HUDEP-2 (cell line): ENCODE measurements around the gene TRPV2.

Experiments
- DNase-seq, 76 experiments: peaks; one replicate each; lab custom pipeline; 2025; ENCODE audit not compliant: unreplicated experiment in 76 of 76; lab: John Stamatoyannopoulos, UW

Gene TRPV2

DNA sequence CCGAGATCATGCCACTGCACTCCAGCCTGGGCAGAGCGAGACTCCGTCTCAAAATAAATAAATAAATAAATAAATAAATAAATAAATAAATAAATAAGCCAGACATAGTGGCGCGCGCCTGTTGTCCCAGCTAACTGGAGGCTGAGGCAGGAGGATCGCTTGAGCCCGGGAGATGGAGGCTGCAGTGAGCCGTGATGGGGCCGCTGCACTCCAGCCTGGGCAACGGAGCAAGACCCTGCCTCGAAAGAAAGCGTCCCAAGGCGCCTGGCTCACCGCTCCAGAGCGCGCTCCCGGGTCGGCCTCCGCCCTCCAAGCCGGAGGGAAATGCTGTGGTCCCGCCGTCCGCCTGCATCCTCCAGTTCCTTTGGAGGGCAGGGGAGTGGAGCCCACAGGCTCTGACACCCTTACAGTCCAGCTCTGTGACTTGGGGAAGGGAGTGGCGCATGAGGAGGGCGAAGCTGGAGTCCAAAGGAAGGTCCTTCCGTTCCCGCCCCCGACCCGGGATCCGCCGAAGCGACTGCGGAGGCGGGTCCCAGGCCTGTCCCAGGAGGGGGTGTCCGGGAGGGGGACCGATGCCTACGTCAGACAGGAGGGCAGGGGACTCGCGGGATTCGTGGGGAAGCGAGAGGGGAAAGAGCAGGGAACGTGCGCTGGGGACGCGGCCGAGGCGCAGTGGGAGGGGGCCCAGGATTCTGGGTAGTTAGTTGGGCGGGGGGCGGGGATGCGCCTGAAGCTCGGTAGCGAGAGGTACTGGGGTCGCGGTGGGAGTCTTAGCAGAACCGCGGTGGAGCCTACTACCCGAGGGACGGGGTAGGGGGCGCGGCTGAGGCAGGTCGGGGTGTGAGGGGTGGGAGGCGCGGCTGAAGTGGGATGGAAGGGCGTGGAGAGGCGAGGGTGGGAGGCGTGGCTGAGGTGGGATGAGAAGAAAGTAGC, 8.4 kb upstream of the TRPV2 start:
- peak in 1 of 76 experiments; percentile 14 for DNase-seq

DNA sequence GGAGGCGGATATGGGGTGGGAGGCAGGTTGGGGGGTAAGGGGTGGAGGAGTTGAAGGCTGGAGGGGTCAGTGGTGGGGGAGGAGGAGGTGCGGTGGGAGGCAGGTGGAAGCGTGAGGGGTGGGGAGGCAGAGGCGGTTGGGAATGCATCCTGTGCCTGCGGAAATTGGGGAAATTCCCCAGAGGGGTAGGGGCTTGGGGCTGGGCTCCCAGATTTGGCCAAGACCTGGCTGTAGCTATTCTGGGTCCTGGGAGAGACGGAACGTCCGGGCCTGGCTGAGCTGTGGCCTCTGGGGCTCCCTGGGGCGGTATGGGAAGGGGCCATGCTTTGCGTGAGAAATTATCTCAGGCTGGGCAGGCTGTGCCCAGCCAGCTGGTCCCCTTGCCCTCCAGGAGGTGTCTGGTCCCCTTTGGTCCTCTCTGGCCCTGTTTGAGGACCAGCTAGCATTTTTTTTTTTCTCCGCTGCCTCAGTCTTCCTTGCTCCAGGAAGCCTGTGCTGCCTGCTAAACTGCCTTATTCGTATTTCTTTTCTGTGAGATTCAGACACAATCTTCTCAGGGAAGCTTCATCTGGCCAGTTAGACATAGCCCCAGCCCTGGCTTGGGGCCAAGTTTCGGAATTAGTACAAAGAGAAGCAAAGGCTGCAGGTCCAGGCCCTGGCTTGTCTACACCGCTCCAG, 7.3 kb upstream of the TRPV2 start:
- peak in 20 of 76 experiments; percentile 4 to 44 (median 16) for DNase-seq

DNA sequence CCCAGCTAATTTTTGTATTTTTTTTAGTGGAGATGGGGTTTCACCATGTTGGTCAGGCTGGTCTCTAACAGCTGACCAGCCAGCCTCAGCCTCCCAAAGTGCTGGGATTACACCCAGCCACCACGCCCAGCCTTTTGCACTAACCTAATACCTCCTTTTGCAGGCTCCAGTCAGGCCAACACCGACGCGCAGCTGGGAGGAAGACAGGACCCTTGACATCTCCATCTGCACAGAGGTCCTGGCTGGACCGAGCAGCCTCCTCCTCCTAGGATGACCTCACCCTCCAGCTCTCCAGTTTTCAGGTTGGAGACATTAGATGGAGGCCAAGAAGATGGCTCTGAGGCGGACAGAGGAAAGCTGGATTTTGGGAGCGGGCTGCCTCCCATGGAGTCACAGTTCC, 2.0 kb downstream of the TRPV2 start:
- DNase-seq, result no peak

DNA sequence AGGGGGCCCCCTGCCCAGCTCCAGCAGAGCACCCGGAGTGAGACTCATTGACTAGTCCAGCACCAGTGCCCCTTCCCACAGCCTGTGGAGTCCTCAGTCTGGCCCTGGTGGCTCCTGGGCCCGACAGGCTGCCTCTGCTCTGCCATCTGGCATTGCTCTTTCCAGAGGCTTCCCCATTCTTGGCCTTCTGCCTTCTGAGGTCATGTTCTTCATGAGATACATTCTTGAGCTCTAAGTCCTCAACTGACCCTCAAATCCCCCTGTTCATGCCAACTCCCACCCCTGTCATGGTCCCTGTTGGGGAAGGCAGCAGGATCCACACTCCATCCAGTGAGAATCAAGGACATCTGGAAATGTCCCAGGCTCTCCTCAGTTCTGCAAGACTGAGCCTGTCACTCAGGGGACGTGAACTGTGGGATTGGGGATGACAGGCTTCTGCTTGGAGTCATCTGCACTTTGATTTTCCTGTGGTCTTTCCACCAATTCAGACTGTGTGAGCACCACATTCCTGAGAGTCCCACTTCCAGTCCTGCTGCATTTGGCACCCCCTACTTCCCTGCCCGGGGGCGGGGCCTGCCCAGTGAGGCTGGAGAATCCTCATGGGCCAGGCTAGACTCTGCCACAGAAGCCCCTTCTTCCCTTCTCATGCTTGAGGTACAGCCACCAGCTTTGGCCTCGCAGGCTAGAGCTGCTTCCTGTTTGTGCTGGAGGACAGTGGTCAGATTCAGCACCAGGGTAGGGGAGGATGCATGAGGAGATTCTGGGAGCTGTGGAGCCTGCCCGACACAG, 2.7 kb downstream of the TRPV2 start:
- no peak for DNase-seq

DNA sequence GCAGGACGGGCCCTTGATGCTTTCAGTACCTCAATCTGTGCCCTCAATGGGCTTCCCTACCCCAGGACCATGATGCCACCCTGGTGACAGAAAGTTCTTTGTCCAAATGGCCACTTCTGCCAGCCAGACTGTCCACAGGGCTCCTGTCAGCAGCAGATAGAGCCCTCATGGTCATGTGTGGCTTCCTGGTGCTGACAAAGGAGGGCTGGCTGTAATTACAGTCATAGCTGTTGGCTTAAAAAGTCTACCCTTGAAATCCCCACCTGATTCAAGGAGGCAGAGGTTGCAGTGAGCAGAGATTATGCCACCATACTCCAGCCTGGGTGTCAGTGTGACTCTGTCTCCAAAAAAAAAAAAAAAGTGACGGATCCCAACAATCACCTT, 3.3 kb downstream of the TRPV2 start:
- DNase-seq, result peak in 2 of 76 experiments; percentile 16 to 18

DNA sequence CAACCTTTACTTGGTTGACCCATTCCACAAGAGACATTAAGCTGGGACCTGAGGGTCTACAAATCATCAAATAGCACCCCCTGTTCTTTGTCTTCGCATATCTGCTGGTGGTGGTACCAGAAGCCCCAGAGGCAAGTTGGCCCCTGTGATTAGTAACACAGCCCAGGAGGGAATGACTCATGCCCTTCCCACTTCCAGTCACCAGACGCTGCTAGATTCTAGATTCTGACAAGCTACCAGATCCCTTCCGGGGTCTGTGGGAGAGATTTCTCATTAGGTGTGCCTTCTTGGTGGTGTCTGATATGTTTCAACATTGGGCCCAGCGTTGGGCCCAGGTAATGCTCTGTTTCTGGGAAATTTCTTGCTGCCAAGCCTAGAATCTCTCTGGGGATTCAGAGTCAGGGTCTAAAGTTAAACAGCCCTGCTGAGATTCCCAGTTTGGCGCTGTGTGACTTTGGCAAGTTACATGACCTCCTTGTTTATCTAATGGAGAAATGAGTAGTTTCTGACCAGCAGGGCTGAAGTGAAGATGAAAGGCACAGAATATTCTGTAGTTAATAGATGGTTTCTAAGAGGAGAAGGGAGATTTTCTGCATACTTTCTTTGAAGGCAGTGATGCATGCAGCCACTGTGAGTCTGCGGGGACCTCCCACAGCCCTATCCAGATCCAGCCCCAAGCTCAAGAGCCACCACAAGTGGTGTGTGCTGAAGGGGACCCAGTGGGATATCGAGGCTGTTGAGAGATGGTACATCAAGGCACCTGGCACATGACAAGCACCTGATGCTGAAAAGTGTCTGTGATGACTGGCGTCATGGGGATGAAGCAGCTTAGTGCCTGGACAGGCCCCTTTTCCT, 3.9 kb downstream of the TRPV2 start:
- peak in 56 of 76 experiments; percentile 18 to 82 (median 46) for DNase-seq

DNA sequence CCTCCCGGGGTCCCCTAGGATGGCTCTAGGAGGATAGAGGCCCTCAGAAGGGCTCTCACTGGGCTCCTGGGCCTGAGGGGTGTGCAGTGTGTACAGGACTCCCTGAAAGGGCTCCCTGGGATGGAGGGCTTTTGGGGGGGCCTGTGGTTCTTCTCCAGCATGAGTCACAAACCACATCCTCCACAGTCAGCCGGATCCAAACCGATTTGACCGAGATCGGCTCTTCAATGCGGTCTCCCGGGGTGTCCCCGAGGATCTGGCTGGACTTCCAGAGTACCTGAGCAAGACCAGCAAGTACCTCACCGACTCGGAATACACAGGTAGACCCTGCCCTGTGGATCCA, 4.5 kb downstream of the TRPV2 start:
- peak in 11 of 76 experiments; percentile 7 to 40 (median 27) for DNase-seq

DNA sequence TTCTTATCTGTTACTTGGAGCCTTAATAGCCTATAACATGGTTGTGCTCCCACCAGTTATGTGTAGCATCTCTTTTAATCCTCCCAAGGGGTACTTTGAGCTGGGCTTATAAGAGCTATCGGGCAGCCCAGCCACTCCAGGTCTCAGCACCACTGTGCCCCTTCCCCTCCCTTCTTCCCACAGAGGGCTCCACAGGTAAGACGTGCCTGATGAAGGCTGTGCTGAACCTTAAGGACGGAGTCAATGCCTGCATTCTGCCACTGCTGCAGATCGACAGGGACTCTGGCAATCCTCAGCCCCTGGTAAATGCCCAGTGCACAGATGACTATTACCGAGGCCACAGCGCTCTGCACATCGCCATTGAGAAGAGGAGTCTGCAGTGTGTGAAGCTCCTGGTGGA, 7.0 kb downstream of the TRPV2 start:
- no peak for DNase-seq

DNA sequence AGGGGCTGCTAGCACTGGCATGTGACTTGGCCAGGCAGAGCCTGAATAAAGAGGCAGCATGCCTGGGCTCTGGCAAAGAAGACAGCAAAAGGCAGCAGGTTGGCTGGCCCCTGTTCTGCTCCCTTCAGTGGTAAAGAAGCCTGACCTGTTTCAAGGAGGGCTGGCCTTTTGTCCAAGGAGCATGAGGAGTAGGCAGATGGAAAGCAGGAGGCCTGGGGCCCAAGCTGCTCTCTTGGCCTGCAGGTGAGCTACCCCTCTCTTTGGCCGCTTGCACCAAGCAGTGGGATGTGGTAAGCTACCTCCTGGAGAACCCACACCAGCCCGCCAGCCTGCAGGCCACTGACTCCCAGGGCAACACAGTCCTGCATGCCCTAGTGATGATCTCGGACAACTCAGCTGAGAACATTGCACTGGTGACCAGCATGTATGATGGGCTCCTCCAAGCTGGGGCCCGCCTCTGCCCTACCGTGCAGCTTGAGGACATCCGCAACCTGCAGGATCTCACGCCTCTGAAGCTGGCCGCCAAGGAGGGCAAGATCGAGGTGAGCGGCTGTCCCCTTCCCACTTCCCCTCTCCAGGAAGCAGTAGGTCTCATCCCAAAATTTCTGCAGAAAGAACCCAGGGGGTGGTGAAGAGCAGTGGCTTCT, 8.0 kb downstream of the TRPV2 start:
- DNase-seq, result no peak

DNA sequence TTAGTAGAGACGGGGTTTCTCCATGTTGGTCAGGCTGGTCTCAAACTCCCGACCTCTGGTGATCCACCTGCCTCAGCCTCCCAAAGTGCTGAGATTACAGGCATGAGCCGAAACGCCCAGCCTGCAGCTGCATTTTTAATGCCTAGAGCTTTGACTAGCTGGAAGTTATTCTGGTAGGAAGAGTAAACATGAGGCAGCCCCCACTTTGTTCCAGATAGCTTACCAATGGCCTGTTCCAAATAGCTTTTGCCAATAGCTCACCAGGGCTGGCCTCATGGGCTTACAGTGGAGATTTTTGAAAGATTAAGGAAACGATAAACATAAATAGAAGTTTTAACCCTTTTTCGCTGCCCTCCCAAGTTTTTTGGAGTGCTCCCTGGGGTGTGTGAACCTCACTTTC, 9.8 kb downstream of the TRPV2 start:
- no peak for DNase-seq

DNA sequence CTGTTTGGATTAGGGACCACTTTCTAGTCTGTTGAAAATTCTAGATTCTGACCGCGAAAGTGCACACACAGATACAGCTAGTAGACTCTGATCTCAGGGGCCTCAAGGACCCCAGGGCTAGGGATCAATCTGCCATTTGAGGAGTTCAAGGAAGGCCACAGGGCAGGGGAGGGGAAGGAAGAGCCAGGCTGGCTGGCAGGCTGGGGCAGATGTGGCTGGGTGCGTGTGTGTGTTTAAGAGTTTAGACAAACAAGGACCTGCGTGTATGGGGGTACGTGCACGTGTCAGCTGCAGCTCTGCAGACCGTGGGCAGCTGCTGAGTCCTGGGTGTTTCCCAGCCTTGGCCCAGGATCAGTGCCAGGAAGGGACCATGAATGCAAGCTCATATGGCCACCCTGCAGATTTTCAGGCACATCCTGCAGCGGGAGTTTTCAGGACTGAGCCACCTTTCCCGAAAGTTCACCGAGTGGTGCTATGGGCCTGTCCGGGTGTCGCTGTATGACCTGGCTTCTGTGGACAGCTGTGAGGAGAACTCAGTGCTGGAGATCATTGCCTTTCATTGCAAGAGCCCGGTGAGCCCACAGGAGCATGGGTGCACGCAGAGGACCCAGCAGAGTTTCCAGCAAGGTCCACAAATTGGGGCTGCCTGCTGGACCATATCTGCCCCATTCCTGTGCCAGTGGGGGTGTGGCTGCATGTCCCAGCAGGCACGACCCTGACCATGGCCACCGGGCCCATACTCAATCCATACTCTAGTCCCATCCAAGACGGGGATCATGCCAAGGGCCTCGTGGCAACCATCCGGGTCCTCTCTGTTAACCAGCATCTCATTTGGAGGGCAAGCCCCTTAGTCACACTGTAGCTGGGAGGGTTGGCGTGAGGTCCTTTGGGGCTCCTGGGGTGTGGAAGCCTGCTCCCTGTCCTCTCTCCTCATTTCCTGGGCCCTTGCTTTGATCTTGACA, 10.6 kb downstream of the TRPV2 start:
- DNase-seq, result no peak

DNA sequence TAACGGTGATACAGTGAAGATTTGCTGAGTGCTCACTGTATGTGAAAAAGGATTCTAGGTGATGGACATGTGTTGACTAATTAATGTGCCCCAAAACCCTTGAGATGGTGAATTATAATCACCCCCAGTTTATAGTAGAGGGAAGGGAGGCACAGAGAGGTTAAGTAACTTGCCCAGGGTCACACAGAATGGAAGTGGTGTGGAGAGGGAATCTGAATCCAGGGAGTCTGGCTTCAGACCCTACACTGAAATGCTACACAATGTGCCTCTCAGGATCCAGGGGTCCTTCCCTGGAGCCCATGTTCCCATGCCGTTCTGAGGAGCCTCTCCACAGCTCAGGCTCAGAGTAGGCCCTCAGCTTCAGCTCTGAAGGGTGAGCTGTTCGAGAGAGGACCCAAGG, 11.6 kb downstream of the TRPV2 start:
- DNase-seq, result no peak

DNA sequence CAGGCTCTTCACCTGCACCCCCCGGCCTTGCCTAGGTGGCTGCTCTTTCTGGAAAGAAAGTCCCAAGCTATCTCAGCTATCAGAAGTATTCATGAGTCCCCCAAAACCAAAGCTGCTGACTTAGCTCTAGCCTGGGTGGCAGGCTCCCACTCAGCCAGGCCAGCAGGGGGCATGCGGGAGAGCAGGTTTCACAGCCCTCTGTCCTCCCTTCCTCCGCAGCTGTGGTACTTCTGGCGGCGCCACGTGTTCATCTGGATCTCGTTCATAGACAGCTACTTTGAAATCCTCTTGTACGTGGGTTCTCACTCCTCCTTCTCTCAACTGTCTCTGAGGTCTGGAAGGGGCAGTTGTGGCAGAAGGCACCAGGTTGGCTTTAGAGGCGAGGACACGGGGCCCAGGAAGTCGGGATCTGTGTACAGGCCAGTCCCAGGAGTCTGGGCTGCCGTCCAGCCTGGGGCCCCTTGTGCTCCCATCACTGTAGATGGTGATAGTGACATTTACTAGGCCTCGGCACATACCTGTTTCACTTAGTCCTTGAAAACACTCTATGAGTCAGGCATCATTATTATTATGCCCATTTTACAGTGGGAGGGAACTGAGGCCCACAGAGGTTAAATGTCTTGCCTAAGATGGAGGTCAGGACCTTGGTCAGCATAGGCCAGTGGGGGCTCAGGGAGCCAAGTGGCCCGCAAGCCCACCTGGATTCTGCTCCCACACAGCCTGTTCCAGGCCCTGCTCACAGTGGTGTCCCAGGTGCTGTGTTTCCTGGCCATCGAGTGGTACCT, 12.9 kb downstream of the TRPV2 start:
- DNase-seq, result peak in 62 of 76 experiments; percentile 18 to 78 (median 60)

DNA sequence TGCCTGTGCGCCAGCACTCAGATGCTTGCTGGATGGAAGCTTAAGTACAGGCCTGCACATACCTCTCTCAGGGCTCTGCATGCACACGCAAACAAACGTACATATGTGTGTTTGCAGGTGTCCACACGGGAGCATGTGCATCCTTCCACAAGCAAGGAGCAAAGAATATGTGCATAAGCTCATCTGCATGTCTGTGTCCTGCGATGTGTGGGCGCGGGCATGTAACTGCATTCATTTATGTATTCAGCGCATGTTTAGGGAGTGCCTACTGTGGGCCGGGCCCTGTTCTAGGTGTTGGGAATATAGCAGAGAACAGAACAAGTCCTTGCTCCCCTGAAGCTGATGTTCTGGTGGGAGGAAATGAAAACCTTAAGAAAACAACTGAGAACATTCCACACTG, 13.7 kb downstream of the TRPV2 start:
- DNase-seq, result no peak

DNA sequence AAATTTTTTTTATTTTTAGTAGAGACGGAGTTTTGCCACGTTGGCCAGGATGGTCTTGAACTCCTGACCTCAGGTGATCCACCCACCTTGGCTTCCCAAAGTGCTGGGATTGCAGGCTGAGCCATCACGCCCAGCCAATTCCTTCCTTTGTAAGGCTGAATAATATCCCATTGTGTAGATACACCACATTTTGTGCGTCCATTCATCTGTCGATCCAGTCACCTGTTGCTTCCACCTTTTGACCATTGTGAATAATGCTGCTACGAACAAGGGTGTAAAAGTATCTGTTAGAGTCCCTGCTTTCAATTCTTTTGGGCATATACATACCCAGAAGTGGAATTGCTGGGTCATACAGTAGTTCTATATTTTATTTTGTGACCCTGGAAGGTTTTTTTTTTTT, 15.3 kb downstream of the TRPV2 start:
- DNase-seq, result no peak

DNA sequence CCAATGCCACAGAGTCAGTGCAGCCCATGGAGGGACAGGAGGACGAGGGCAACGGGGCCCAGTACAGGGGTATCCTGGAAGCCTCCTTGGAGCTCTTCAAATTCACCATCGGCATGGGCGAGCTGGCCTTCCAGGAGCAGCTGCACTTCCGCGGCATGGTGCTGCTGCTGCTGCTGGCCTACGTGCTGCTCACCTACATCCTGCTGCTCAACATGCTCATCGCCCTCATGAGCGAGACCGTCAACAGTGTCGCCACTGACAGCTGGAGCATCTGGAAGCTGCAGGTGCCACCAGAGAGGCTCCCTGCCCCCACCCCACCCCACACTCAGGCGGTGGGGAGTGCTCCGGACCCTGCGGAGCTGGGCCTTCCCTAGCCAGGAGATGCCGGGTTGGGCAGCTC, 16.6 kb downstream of the TRPV2 start:
- no peak for DNase-seq

DNA sequence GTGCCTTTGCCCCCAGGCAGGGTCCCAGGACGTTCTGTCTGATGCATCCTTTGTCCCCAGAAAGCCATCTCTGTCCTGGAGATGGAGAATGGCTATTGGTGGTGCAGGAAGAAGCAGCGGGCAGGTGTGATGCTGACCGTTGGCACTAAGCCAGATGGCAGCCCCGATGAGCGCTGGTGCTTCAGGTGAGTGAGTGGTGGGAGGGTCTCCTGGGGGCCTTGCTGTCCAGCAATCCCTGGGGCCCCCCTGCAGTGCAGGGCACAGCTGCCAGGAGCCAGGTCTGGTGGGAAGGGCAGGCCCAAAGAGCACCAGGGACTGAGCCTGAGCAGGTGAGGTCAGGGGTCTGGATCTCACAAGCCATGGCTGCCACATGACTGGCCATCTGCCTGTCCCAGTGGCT, 18.1 kb downstream of the TRPV2 start:
- DNase-seq, result no peak

DNA sequence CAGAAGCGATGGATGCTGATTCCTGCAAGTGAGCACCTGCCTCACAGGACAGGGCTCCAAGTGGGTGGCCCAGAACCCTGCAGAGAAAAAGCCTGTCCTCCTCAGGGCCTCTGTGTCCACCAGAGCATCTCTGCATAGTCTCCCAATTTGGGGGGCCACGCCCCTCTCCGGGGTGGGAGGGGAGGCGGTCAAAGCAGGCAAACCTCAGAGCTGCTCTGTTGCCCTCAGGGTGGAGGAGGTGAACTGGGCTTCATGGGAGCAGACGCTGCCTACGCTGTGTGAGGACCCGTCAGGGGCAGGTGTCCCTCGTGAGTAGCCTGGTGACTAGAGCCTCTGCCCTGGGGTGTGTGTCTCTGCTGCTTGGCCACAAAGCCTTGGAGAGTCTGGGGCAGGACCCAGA, 19.3 kb downstream of the TRPV2 start:
- DNase-seq, result peak in 1 of 76 experiments; percentile 7
